Measurements from ENCODE around the gene POC1A. TPM values are rescaled to one million over a fixed set of nuclear protein-coding genes. Genes with fewer than 3 reads are reported as not detected.

POC1A gene
- polyA plus RNA-seq, 1 of the 3 experiments (the other 2 are of a cell fraction) = 11.7 TPM

DNA sequence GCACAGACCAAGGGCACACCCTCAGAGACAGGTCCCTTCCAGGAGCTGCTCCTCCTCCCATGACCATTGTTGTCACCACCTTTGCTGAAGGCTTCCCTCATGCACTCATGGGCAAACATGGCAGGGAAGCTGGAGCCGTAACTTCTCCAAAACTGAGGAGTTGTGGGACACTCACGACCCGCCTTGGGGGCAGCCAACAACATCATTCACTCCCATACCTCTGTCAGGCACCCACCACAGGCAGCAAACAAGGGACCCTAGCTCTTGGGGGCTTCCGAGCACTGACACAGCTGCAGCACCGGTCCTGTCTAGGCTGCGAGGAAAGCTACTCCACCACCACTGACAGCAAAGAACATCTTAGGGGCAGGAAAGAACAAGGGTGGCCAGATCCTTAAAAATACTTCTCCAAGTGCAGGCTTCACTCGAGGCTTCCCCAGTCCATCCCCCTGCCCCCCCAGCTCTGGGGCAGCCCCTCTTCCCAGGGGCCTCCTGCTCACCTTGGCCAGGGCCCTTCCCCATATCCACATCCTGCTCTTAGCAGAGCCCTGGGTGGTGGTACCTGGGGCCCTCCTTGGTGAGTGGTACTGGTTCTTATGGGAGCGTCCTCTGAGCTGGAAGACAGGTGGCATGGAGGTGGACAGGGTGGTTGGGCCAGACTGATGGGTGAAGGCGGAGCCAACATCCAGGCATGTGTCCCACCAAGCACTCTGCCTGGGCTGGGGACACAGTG lies 69.8 kb downstream of the POC1A start:
- no peaks in the 10 kb centered on the region for H4K20me1 ChIP-seq (ENCODE audit: insufficient read depth)
- no peak for DNase-seq
- no peak overlapping the region for H2AFZ ChIP-seq (ENCODE audit: low read depth)
- H3K4me2 ChIP-seq = no peak overlapping the region
- no peak overlapping the region for H3K9ac ChIP-seq
- ChIA-PET POLR2A (interaction anchor here (1.2 kb wide), 1 partner anchor 15 kb away, joined by 3 read pairs; no protein-coding TSS in a partner anchor), CTCF (interaction anchor here (0.7 to 3.3 kb wide), 8 partner anchors 21 to 82 kb away, joined by 3 to 13 read pairs (median 8); no protein-coding TSS in a partner anchor)
- no peaks in the 10 kb centered on the region for H3K27me3 ChIP-seq (ENCODE audit: insufficient read depth)
- H3K4me1 ChIP-seq (ENCODE audit: control insufficient read depth in 1 of 2, insufficient read depth in 2 of 2, low read depth in 1 of 2, low read length in 1 of 2) = peaks cover 4 to 27% of the 10 kb centered on the region in 2 experiments
- no peak overlapping the region for H3K4me3 ChIP-seq (ENCODE audit: low read depth in 2 of 2, low read length in 1 of 2)
- H3K36me3 ChIP-seq (replicated peaks in 1 of 2; ENCODE audit: control insufficient read depth in 1 of 2, insufficient read depth in 2 of 2, low read length in 1 of 2) = no peaks in the 10 kb centered on the region
- no peak overlapping the region; a peak in 1 of 4 replicates for H3K27ac ChIP-seq (ENCODE audit: low read depth in 2 of 2, low read length in 1 of 2)
- H3F3A ChIP-seq (replicated peaks; ENCODE audit: insufficient read depth) = peaks cover 4% of the 10 kb centered on the region
- WGBS (ENCODE audit: low lambda C conversion rate) = 95% methylated on average over 7 of the region's 9 CpGs
- no peak for TF ChIP-seq NRF1 (IDR thresholded peaks at IDR 0.05; ENCODE audit: low read depth, low read length)
- TF ChIP-seq GABPA (IDR thresholded peaks at IDR 0.05; ENCODE audit: low read depth) = no peak
- H3K9me3 ChIP-seq = no peaks in the 10 kb centered on the region
- H3K79me2 ChIP-seq (ENCODE audit: insufficient read depth) = no peaks in the 10 kb centered on the region
- H3K9me2 ChIP-seq = no peaks in the 10 kb centered on the region

DNA sequence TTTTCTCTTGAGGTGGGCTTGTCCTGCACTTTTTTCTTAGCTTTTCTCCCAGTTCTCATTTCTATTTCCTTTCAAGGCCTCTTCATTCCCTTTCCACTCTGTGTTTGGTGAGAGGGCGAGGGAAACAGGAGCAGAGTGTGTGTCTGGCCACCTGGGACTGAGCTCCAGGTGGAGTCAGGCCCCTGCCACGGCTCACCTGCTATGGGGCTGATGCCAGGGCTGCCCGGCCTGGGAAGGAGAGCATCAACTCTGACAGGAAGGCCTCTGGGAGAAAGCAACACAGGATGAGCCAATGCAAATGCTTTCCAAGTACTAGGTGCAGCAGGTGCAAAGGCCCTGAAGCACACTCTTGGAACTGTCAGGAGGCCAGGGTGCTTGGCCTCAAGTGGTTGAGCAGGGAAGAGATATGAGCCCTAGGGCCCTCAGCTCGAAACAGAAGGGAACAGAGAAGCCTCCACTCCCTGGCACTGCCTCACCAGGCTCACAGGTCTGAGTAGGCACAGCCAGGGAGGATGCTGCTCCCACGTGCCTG lies 70.6 kb downstream of the POC1A start:
- Histone ChIP-seq H3K79me2 (ENCODE audit: insufficient read depth) (no peaks in the 10 kb centered on the region), H3K9ac (no peak overlapping the region), H3F3A (replicated peaks; ENCODE audit: insufficient read depth) (peaks cover 4% of the 10 kb centered on the region), H3K9me2 (no peaks in the 10 kb centered on the region), H3K4me1 (ENCODE audit: control insufficient read depth in 1 of 2, insufficient read depth in 2 of 2, low read depth in 1 of 2, low read length in 1 of 2) (peaks cover 0 to 25% of the 10 kb centered on the region in 2 experiments; a peak in 1 of 4 replicates), H3K4me2 (no peak overlapping the region), H3K36me3 (replicated peaks in 1 of 2; ENCODE audit: control insufficient read depth in 1 of 2, insufficient read depth in 2 of 2, low read length in 1 of 2) (no peaks in the 10 kb centered on the region), H3K4me3 (ENCODE audit: low read depth in 2 of 2, low read length in 1 of 2) (no peak overlapping the region), H3K9me3 (no peaks in the 10 kb centered on the region), H3K27ac (ENCODE audit: low read depth in 2 of 2, low read length in 1 of 2) (no peak overlapping the region), H4K20me1 (ENCODE audit: insufficient read depth) (no peaks in the 10 kb centered on the region), H2AFZ (ENCODE audit: low read depth) (no peak overlapping the region), H3K27me3 (ENCODE audit: insufficient read depth) (no peaks in the 10 kb centered on the region)
- no peak for DNase-seq
- POLR2A ChIA-PET = no interaction called here
- CTCF ChIA-PET = interaction anchor here (1.7 to 3.3 kb wide), 5 partner anchors 30 to 82 kb away, joined by 7 to 13 read pairs (median 9); no protein-coding TSS in a partner anchor
- TF ChIP-seq MXI1 (IDR thresholded peaks at IDR 0.05; ENCODE audit: low read depth, low read length) = no peak
- TF ChIP-seq, protein P1, sequence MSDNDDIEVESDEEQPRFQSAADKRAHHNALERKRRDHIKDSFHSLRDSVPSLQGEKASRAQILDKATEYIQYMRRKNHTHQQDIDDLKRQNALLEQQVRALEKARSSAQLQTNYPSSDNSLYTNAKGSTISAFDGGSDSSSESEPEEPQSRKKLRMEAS (IDR thresholded peaks at IDR 0.05; ENCODE audit: low read depth) = no peak
- TF ChIP-seq SIN3A (IDR thresholded peaks at IDR 0.05; ENCODE audit: borderline replicate concordance, low read depth, low read length) = no peak
- no peak for TF ChIP-seq GATA2 (CRISPR knock-in tag; IDR thresholded peaks at IDR 0.05)
- TF ChIP-seq, protein P2, sequence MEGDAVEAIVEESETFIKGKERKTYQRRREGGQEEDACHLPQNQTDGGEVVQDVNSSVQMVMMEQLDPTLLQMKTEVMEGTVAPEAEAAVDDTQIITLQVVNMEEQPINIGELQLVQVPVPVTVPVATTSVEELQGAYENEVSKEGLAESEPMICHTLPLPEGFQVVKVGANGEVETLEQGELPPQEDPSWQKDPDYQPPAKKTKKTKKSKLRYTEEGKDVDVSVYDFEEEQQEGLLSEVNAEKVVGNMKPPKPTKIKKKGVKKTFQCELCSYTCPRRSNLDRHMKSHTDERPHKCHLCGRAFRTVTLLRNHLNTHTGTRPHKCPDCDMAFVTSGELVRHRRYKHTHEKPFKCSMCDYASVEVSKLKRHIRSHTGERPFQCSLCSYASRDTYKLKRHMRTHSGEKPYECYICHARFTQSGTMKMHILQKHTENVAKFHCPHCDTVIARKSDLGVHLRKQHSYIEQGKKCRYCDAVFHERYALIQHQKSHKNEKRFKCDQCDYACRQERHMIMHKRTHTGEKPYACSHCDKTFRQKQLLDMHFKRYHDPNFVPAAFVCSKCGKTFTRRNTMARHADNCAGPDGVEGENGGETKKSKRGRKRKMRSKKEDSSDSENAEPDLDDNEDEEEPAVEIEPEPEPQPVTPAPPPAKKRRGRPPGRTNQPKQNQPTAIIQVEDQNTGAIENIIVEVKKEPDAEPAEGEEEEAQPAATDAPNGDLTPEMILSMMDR (IDR thresholded peaks at IDR 0.05) = no peak
- TF ChIP-seq TCF12 (IDR thresholded peaks at IDR 0.05) = no peak
- TF ChIP-seq MEF2A (IDR thresholded peaks at IDR 0.05; ENCODE audit: borderline replicate concordance, low read depth) = no peak
- no peak for TF ChIP-seq FOXJ3 (CRISPR knock-in tag; IDR thresholded peaks at IDR 0.05)
- no peak for TF ChIP-seq TAF1 (IDR thresholded peaks at IDR 0.05; ENCODE audit: borderline replicate concordance, low read depth, low read length)
- TF ChIP-seq POLR2AphosphoS5 (IDR thresholded peaks at IDR 0.05; ENCODE audit: low read depth, low read length) = no peak
- TF ChIP-seq, protein P3, sequence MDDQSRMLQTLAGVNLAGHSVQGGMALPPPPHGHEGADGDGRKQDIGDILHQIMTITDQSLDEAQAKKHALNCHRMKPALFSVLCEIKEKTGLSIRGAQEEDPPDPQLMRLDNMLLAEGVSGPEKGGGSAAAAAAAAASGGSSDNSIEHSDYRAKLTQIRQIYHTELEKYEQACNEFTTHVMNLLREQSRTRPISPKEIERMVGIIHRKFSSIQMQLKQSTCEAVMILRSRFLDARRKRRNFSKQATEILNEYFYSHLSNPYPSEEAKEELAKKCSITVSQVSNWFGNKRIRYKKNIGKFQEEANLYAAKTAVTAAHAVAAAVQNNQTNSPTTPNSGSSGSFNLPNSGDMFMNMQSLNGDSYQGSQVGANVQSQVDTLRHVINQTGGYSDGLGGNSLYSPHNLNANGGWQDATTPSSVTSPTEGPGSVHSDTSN (IDR thresholded peaks at IDR 0.05) = no peak
- TF ChIP-seq TEAD4 (IDR thresholded peaks at IDR 0.05; ENCODE audit: borderline replicate concordance, insufficient read depth) = no peak
- TF ChIP-seq, protein P4, sequence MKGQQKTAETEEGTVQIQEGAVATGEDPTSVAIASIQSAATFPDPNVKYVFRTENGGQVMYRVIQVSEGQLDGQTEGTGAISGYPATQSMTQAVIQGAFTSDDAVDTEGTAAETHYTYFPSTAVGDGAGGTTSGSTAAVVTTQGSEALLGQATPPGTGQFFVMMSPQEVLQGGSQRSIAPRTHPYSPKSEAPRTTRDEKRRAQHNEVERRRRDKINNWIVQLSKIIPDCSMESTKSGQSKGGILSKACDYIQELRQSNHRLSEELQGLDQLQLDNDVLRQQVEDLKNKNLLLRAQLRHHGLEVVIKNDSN (IDR thresholded peaks at IDR 0.05; ENCODE audit: borderline replicate concordance, low read depth) = no peak
- TF ChIP-seq RCOR1 (IDR thresholded peaks at IDR 0.05; ENCODE audit: low read length) = no peak
- TF ChIP-seq GABPA (IDR thresholded peaks at IDR 0.05; ENCODE audit: low read depth) = no peak
- no peak for TF ChIP-seq FOXM1 (IDR thresholded peaks at IDR 0.05; ENCODE audit: low read depth)
- TF ChIP-seq, protein P5, sequence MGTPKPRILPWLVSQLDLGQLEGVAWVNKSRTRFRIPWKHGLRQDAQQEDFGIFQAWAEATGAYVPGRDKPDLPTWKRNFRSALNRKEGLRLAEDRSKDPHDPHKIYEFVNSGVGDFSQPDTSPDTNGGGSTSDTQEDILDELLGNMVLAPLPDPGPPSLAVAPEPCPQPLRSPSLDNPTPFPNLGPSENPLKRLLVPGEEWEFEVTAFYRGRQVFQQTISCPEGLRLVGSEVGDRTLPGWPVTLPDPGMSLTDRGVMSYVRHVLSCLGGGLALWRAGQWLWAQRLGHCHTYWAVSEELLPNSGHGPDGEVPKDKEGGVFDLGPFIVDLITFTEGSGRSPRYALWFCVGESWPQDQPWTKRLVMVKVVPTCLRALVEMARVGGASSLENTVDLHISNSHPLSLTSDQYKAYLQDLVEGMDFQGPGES (IDR thresholded peaks at IDR 0.05; ENCODE audit: low read depth, low read length) = no peak
- TF ChIP-seq RFX5 (IDR thresholded peaks at IDR 0.05; ENCODE audit: low read length) = no peak
- TF ChIP-seq FOSL2 (IDR thresholded peaks at IDR 0.05; ENCODE audit: borderline replicate concordance, low read depth) = no peak
- TF ChIP-seq JUND (IDR thresholded peaks at IDR 0.05) = no peak
- 91% methylated on average over 5 of the region's 5 CpGs for WGBS (ENCODE audit: low lambda C conversion rate)
